GM19452 (cell line): ENCODE data around the gene LIPE.
"Not testable (repeated sequence)": the region's sequence is repeated elsewhere in the genome, so short reads cannot be mapped to it uniquely, and the experiment has no call there.

ENCODE experiments used
- ATAC-seq: cut with Tn5 transposase; IDR thresholded peaks from one replicate; pipeline ENCODE4 v1.9.1; 2021; ENCODE audit not compliant: unreplicated experiment

Gene LIPE

GRCh38 chr19:42427313-42427712, at the start of gene LIPE:
TSS of gene LIPE (minus strand) at chr19:42427388. CDS start at chr19:42427149, 239 bp downstream.
- no peak for ATAC-seq

- no peak for ATAC-seq
Measured at GRCh38 chr19:42475366-42475765, 48.2 kb upstream of the LIPE start.

- ATAC-seq = no peak
Measured at GRCh38 chr19:42474743-42475142, 47.6 kb upstream of the LIPE start.

- no peak for ATAC-seq
Measured at GRCh38 chr19:42473686-42474085, 46.5 kb upstream of the LIPE start.

GRCh38 chr19:42472402-42473147, 45.4 kb upstream of the LIPE start:
- ATAC-seq = no peak

GRCh38 chr19:42471554-42472249, 44.5 kb upstream of the LIPE start:
- no peak for ATAC-seq

GRCh38 chr19:42469311-42470235, 42.4 kb upstream of the LIPE start:
- ATAC-seq = no peak

GRCh38 chr19:42468273-42468796, 41.1 kb upstream of the LIPE start:
- no peak for ATAC-seq

- no peak for ATAC-seq
Measured at GRCh38 chr19:42467183-42467760, 40.1 kb upstream of the LIPE start.

GRCh38 chr19:42466521-42467182, 39.5 kb upstream of the LIPE start:
- no peak for ATAC-seq

- ATAC-seq = no peak
Measured at GRCh38 chr19:42465827-42466280, 38.7 kb upstream of the LIPE start.

- ATAC-seq = no peak
Measured at GRCh38 chr19:42461700-42462324, 34.6 kb upstream of the LIPE start.

- not testable (repeated sequence) for ATAC-seq
Measured at GRCh38 chr19:42461231-42461630, 34.0 kb upstream of the LIPE start.

- no peak for ATAC-seq
Measured at GRCh38 chr19:42459926-42460325, 32.7 kb upstream of the LIPE start.

GRCh38 chr19:42455621-42456081, 28.5 kb upstream of the LIPE start:
- ATAC-seq = no peak

GRCh38 chr19:42455086-42455485, 27.9 kb upstream of the LIPE start:
- no peak for ATAC-seq

GRCh38 chr19:42452590-42452989, 25.4 kb upstream of the LIPE start:
- ATAC-seq = no peak

GRCh38 chr19:42450314-42450934, 23.2 kb upstream of the LIPE start:
- peak; percentile 90 for ATAC-seq

- not testable (repeated sequence) for ATAC-seq
Measured at GRCh38 chr19:42448306-42448705, 21.1 kb upstream of the LIPE start.
